Right lobe of liver (tissue), 4 donors: ENCODE results near the gene KAZN.

Experiments
- POLR2A ChIP-seq: fragments of 450-650 bp; IDR thresholded peaks from one replicate; pipeline ENCODE4 v1.6.1; 2017; ENCODE audit warnings: antibody characterized with exemption, mild to moderate bottlenecking
- TF ChIP-seq, protein P1 (sequence below), 4 donors: fragments of 200-600 bp in 3 of 4; fragments of 450-650 bp in 1 of 4; IDR thresholded peaks; one replicate each; pipeline versions ENCODE4 v1.5.1 to v1.8.0; 2016 to 2022; ENCODE audit warnings: antibody characterized with exemption in 4 of 4, mild to moderate bottlenecking in 2 of 4
- donor health status: DM: no; HTN: no; CAD: no.
- donor health status: DM: no; HTN: no; CAD: no.
- donor health status: DM: no; HTN: yes; CAD: no.

DNA sequence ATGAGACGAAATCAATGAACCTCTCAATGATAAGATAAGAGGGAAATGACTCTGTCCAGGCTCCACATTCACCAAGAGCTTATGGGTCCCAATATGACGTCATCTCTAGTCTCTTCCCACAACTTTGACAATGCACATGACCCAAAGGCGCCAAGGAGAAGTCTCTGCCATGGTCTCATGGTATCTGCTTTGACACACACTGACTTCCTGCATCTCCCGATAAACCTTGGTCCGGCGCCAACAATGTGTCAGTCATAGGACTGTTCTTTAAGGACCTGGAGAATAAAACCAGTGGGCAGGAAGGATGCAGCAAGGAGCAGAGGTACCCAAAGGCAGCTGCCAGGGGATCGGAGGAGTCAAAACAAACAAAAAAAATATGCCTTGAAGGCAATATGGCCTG, 508.1 kb downstream of the KAZN start:
- TF ChIP-seq, protein P1, sequence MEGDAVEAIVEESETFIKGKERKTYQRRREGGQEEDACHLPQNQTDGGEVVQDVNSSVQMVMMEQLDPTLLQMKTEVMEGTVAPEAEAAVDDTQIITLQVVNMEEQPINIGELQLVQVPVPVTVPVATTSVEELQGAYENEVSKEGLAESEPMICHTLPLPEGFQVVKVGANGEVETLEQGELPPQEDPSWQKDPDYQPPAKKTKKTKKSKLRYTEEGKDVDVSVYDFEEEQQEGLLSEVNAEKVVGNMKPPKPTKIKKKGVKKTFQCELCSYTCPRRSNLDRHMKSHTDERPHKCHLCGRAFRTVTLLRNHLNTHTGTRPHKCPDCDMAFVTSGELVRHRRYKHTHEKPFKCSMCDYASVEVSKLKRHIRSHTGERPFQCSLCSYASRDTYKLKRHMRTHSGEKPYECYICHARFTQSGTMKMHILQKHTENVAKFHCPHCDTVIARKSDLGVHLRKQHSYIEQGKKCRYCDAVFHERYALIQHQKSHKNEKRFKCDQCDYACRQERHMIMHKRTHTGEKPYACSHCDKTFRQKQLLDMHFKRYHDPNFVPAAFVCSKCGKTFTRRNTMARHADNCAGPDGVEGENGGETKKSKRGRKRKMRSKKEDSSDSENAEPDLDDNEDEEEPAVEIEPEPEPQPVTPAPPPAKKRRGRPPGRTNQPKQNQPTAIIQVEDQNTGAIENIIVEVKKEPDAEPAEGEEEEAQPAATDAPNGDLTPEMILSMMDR (IDR thresholded peaks at IDR 0.05), result no peak
- no peak for TF ChIP-seq POLR2A
